Measurements from ENCODE around the gene ADCY2.

DNA sequence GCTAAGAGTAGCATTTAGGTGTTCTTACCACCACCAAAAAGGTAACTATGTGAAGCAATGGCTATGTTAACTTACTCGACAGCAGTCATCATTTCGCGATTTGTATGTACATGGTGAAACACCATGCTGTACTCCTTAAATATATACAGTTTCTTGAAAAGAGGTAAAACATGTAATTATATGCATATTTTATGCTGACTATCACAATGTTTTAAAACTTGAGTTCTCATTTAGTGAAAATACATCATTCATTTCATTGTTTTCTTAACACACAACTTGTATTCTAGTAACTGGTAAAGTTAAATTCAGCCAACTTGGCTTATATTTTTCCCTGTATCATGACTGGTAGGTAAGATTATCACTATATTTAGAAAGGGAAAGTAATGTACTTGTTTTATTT lies 189.9 kb downstream of the ADCY2 start:
- TF ChIP-seq, protein P1, sequence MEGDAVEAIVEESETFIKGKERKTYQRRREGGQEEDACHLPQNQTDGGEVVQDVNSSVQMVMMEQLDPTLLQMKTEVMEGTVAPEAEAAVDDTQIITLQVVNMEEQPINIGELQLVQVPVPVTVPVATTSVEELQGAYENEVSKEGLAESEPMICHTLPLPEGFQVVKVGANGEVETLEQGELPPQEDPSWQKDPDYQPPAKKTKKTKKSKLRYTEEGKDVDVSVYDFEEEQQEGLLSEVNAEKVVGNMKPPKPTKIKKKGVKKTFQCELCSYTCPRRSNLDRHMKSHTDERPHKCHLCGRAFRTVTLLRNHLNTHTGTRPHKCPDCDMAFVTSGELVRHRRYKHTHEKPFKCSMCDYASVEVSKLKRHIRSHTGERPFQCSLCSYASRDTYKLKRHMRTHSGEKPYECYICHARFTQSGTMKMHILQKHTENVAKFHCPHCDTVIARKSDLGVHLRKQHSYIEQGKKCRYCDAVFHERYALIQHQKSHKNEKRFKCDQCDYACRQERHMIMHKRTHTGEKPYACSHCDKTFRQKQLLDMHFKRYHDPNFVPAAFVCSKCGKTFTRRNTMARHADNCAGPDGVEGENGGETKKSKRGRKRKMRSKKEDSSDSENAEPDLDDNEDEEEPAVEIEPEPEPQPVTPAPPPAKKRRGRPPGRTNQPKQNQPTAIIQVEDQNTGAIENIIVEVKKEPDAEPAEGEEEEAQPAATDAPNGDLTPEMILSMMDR (IDR thresholded peaks at IDR 0.05): no peak
- no peak for TF ChIP-seq POLR2A (IDR thresholded peaks at IDR 0.05)
- TF ChIP-seq EP300 (IDR thresholded peaks at IDR 0.05): no peak
